GM04503 (cell line): Measurements from ENCODE around the gene PLSCR5.

Source experiments
- DNase-seq: peaks from one replicate; pipeline ENCODE4 v3.0.0-alpha.2; 2012; ENCODE audit warnings: low read depth

Gene PLSCR5

DNA sequence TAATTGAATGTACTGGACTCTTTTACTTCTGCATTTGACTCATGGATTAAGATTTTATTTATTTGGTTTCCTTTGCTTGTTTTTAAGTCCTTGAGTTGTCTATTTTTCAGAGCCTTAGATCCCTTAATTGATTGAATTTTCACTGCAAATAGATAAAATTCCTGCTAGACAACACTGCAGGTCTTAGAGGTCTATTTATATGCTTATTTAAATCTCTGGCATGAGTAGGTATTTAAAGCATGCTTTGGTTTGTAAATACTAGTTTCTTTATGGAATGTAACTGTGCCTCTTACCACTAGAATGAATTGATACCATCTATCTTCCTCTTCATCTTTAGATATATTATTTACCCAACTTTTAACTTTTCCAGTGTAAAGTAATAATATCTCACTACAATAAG lies 20.0 kb downstream of the PLSCR5 start:
- DNase-seq, result no peak

DNA sequence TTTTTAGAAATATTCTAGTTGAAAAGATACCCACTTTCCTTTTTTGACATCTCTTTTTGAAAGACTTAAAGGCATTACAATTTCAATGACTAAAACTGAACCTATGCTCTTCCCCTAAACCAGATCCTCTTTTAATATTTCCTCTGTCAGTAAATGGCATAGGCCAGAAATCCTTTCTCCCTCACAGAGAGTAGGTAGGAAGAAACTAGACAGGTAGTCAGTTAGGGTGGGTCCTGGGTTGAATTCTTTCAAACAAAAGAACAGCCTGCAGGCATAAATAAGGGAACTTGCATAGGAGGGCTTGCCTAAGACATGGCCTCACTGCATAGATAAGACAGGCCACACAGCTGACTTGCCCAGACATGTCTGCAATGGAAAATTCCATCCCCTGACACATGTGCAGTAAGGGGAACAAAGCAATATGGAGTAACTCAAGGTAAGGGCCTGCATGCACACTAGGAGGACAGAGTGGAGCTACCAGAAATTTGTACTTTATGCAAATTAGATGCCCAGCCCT lies 23.1 kb downstream of the PLSCR5 start:
- no peak for DNase-seq

DNA sequence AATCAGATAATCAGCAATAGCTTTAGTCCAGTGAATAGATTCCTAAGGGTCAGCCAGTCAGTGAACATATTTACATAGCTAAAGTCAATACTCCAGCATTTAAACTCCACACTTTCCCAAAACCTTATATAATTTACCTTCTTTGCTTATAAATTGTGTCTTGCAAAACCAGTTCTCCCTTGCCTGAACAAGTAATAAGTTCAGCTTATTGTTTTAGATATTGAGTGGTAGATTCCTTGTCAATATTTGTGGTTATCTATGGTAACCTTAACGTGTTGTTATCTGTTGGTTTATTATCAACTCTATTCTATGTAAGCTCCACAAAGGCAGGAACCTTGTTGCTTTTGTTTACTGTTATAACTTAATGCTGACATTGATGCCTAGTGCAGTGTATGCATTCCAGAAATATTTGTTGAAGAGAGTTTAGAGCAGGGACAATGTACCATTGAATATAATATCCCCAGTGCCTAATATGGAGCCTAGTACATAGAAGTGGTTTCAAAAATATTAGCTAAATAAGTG lies 24.0 kb downstream of the PLSCR5 start:
- DNase-seq, result no peak

DNA sequence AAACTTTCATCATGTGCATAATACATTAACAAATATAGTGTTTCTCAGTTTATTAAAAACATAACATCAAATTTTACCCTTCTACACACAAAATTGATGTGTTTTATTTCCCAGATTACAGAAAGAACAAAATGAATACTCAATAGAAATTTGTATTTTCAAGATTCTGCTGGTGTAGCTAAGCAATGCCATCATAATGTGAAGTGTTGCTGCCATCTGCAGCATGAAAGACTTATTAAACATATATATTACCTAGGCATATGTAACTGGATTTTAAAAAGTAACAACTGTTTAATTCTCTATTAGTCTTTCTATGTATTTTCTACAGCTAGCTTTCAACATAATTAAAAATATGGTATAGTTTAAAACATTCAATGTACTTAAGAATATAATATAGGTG lies 27.5 kb downstream of the PLSCR5 start:
- DNase-seq, result no peak

DNA sequence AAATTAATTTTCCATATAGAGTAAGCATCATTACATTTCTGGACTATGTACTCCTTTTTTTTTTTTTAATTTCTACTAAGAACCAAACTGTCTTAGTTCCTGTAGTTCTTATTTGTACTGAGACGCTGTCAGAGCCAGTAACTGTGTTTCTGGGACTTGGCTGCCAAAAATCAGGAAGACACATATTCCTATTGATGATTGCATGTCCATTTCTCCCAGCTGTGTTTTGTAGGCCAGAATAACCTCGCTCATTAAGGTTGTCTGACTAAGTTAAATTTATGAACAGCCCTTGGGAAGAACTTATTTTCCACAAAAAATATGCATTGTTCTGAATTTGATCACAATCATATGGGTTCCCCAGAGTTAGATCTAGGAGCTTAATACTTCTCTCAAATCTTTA lies 29.5 kb downstream of the PLSCR5 start:
- DNase-seq, result no peak

DNA sequence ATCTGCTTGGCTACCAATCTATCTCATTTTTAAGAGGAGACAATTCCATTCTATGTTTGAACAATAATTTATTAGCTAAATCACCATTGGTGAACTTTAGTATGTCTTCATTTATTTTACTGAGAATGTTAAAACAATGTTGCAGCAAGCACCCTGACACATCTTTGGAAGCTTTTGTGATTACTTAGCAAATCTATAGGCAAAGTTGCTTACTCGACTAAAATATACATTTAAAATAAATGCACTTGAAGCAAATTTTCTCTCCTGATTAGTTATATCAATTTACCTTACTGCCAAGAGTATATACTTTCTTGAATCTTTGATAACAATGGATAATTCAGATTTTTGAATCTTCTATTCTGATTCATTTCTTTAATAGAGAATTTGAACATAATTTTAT lies 31.0 kb downstream of the PLSCR5 start:
- DNase-seq, result no peak

DNA sequence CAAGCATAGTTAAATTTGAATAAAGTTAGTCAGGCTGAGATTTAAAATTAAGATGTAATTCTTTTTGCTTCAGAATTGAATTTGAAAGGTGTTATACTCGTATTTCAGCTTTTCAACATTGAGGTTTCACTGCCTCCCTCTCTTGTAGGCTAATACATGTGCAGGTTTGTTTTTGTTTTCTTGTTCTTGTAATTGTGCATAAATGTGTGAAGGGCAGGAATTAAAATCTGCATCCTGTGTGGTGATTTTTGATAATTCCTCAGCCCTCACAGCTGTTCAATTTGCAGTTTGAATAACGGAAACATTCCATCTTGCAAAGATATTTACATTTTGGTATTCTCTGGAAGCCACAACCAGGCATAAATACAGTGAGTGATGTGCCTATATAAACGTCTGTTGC lies 35.8 kb downstream of the PLSCR5 start:
- DNase-seq, result no peak

DNA sequence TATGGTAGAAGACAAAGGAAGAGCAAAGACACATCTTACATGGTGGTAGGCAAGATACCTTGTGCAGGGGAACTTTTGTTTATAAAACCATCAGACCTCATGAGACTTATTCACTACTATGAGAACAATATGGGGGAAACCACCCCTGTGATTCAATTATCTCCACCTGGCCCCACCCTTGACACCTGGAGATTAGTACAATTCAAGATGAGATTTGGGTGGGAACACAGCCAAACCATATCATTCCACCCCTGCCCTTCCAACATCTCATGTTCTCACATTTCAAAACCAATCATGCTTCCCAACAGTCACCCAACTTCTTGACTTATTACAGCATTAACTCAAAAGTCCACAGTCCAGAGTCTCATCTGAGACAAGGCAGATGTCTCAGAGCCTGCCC lies 39.0 kb downstream of the PLSCR5 start:
- DNase-seq, result no peak

DNA sequence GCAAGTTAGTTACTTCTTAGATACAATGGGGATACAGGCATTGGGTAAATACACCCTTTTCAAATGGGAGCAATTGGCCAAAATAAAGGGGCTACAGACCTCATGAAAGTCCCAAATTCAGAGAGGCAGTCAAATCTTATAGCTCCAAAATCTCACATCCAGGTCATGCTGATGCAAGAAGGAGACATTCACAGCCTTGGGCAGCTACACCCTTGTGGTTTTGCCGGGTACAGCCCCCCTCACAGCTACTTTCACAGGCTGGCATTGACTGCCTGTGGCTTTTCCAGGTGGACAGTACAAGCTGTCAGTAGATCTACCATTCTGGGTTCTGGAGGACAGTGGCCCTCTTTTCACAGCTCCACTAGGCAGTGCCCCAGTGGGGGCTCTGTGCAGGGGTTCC lies 43.3 kb downstream of the PLSCR5 start:
- no peak for DNase-seq

DNA sequence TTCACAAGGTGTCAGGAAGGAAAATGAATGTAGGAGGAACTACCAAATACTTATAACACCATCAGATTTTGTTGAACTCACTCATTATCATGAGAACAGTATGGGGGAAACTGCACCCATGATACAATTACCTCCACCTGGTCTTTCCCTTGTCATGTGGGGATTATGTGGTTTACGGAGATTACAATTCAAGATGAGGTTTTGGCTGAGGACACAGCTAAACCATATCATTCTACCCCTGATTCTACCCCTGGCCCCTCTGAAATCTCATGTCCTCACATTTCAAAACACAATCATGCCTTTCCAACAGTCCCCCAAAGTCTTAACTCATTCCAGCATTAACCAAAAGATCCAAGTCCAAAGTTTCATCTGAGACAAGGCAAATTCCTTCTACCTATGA lies 43.7 kb downstream of the PLSCR5 start:
- no peak for DNase-seq

DNA sequence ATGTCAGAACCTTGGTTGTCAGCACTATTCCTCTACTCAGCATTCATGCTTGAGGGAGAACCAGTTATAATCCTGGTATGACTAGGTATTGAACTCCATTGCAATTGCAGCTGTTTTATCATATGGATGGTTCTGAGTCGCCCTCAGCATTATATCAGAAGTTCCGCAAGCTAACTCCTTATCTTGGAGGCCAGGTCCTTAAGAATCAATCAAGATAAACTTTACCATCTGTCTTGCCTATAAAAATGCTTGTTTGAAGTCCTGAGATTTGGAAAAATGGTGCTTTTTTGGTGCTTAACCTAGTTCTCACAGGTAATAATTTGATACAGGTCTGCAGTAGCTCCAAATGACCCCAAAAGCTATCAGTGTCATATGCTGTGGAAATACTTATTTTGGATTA lies 44.5 kb downstream of the PLSCR5 start:
- DNase-seq, result no peak

DNA sequence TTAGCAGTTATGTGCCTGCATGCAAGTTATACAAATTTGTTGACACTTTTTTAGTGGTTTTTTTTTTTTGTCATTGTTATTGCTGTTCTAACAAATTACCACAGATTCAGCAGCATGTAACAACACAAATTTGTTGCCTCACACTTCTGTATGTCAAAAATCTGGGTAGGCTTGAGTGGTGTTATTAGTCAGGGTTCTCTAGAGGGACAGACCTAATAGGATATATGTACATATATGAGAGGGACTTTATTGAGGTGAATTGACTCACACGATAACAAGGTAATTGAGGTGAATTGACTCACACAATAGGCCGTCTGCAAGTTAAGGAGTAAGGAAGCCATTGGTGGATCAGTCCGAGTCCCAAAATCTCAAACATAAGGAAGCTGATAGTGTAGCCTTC lies 45.8 kb downstream of the PLSCR5 start:
- no peak for DNase-seq

DNA sequence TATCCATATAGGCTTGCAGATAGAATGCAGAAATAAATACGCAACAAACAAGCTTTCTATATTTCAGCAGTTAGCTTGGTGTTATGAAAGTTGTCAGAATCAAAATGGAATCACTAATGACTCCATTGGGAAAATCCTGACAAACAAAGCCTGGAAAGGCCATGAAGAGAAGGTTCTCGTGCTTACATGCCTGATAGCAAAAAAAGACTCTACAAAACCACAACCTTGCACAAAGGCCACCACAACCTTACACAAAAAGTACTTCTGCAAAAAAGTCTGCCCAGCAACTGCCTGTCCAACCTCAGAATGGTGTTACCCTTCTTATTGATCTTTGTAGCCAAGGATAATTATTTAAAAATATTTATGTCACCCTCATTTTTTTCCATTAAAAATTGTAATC lies 46.4 kb downstream of the PLSCR5 start:
- DNase-seq, result no peak

DNA sequence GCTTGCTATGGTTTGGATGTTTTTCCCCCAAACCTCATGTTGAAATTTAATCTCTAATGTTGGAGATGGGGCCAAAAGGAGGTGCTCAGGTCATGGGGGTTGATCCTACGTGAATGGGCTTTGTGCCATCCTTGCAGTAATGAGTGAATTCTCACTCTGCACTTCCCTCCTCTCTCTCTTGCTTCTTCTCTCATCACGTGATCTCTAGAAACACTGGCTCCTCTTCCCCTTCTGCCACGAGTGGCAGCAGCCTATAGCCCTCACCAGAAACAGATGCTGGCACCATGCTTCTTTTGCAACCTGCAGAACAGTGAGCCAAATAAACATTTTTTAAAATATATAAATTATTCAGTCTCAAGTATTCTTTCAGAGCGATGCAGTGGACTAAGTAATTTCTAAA lies 47.4 kb downstream of the PLSCR5 start:
- no peak for DNase-seq

DNA sequence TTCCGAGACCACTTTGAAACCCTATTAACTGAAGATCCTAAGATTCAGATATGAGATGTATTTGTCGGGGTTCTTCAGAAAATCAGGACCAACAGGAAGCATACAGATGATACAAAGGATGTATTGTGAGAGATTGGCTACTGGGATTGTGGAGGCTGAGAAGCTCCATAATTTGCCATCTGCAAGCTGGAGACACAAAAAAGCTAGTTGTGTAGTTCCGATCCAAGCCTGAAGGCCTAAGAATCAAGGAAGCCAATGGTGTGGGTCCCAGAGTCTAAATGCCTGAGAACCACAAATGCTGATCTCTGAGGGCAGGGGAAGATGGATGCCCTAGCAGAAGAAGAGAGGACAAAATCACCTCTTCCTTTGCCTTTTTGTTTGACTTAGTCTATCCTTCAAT lies 49.8 kb downstream of the PLSCR5 start:
- DNase-seq, result no peak

DNA sequence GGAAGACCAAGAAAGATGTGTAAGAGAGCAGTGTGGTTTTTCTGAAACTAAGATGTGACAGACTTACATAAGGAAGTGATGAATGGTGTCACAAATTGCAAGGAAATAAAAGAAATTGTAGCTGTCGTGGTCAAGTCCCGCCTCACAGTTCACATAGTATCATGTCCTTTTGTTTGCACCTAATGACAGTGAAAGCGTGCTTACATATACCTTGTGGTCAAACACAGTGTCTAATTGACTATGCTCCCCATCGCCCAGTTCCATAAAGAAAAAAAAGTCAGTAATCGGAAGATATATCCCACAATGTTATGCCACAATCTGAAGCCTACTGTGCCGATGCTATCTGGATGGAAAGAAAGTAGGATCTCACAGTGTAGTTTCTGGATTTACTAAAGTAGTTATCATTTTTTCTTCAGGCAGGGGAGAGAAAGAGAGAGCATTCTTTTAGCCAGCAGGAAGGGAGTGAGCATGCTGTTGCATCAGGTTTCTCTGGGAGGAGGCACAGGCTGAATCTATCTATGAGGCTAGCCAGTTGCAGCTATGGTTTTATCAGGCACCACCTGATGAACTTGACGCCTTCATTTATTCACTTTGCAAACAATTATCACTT lies 50.9 kb downstream of the PLSCR5 start:
- no peak for DNase-seq

DNA sequence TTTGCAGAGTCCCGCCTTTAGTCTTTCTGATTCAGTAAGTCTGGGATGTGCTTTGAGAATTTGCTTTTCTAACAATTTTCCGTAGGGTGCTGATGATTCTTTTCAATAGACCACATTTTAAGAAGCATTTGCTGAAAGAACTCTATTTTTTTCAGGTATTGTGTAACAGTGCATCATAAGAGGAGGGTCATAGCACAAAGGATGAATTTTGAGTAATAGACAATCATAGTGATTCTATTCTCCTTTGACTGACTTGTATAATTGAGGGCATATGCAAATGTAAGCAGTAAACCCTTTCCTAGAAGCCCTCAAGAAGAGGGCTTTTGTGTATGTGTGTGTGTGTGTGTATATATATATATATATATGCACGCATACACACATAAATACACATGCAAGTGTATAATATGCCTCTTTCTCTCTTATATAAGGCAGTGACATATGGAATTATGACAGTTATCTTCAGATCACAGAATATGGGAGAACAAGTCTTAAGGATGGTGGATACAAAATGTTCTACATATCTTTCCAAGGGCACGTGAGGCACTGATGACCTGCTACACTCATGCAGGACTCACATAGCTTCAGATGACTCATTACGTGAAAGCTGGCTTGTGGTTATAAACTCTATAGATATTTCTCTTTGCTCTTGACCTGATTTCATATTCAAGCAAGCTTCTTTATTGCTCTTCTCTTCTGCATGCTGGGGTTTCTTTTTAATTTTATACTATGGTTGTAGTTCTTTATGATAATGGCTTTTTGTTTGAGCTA lies 54.2 kb downstream of the PLSCR5 start:
- DNase-seq, result peak; percentile 39

DNA sequence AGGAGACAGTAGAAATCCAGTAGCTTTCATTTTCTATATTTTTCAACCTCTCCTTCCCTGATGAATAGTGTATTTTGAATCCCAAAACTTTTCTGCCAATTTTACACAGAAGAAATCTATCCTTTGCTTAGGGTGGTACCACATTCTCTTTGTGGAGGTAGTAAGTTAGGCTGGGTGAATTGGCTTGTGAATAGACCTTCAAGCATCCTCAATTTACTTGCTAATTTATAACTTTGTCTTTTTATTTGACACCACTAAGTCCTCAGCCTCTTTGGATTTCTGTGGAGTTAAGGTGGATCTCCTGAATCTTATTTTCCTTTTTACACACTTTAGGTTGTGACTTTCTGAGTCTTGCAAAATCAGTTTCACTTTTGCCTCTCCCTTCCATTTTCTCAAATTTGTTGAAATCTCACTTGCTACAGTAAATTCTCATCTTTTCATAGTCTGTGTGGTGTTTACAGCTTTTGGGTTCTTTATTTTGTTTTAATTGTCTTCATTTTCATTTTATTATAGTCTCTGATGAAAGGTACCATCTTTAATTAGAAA lies 55.0 kb downstream of the PLSCR5 start:
- no peak for DNase-seq

DNA sequence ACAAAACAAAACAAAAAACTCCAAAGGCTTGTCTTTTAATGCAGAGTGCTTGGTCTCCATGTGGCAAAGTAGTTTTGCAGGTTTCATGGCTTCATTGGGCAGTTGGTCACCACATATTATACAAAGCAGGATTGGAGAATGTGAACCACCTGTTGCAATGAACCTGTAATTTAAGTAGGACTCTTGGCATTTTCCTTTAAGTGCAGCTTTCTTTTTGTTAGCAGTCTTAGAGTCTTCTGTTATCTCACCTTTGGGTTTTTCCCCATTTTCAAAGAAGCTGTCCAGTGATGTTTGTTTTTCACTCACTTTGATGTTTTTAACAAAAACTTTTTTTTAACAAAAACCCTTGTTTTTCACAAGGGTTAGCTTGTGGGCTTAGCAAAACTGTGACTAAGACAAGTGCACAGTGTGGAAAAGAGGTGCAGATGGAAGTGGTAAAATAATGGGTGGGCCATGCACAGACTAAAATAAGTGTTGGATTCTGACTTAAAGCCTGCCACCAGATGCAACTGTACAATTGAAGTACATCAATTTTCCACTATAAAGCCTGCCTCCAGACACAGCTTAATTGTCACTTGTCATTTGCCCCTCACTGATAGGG lies 57.8 kb downstream of the PLSCR5 start:
- no peak for DNase-seq

DNA sequence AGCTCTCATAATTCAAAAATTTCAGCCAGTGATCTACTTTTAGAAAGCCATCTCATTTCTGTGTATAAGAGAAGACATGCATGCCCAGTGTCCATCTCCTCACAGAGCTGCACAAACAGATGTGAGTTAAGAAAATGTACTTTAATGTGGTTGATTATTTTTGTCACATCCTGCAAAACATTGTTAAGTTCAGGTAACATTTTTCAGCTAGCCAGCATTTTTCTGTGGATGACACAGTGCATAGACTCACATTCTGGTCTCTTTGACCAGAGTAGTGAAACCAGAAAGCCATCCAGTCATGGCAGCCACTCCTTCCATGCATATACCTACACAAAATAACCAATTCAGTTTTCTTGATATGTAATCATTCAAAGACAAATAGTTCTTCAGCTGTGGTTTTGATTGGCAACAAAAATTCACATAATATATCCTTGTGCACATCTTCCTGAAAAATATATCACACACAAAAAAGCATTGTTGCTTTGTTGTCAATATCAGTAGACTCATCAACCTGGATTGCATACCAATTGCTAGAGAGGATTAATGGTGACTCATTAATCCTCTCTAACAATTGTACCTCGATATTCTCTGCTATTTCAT lies 58.7 kb downstream of the PLSCR5 start:
- no peak for DNase-seq

DNA sequence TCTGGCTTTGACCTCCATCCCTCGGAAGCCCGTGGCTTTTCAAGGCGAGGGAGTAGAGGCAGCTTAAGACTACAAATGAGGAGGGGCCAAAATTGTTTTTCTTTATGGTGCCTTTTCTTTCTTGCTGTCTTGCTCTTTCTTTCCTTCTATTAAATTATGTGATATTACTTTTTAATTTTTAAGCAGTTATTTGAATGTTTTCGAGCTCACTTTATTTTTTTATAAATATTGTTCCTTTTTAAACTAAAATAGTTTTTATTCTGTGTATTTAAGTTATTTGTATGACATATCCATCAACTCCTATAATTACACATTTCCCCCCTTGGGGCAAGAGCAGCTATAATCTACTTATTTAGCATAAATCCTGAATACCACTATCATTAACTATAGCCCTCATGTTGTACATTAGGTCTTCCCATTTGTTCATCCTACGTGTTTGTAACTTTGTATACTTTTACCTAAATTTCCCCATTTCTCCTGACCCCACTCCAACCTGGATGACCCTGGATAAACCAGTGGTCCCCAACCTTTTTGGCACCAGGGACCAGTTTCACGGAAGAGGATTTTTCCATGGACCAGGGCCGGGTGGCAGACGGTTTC lies 60.1 kb downstream of the PLSCR5 start:
- DNase-seq, result no peak
